HL-60 (cell line): Measurements from ENCODE around the gene ATG5.

Source experiments
- DNase-seq, 2 experiments: peaks; one replicate each; pipeline ENCODE4 v3.0.0-alpha.2; 2010 to 2020; ENCODE audit warnings: low read depth in 1 of 2, low spot score in 1 of 2
- H3K27ac ChIP-seq: fragments of 250-450 bp; sonication (Bioruptor Pico); replicated peaks from 2 replicates; pipeline ENCODE4 v1.5.1; 2020; ENCODE audit warnings: mild to moderate bottlenecking, moderate library complexity
- H3K27me3 ChIP-seq: fragments of 250-450 bp; sonication (Bioruptor Pico); 2 replicates; pipeline ENCODE4 v1.5.1; 2021; ENCODE audit warnings: mild to moderate bottlenecking, moderate library complexity; ENCODE audit not compliant: insufficient read depth, poor library complexity, severe bottlenecking
- H3K4me3 ChIP-seq: replicated peaks from 2 replicates; pipeline ENCODE4 v1.5.1; 2011; ENCODE audit warnings: mild to moderate bottlenecking, control low read depth, low read length; ENCODE audit not compliant: insufficient read depth
- CTCF ChIP-seq: IDR thresholded peaks from one replicate; pipeline ENCODE4 v1.5.1; 2011; ENCODE audit warnings: low read length, control low read depth, inconsistent platforms; ENCODE audit not compliant: insufficient read depth
- GABPA ChIP-seq: IDR thresholded peaks from 2 replicates; pipeline ENCODE4 v1.6.1; 2012; ENCODE audit warnings: low read depth
- POLR2AphosphoS5 ChIP-seq: IDR thresholded peaks from 2 replicates; pipeline ENCODE4 v1.6.1; 2012; ENCODE audit warnings: low read depth
- SPI1 ChIP-seq: IDR thresholded peaks from 2 replicates; pipeline ENCODE4 v1.6.1; 2012; ENCODE audit warnings: low read depth, mild to moderate bottlenecking, borderline replicate concordance
- TF ChIP-seq, protein P1 (sequence below): IDR thresholded peaks from 2 replicates; pipeline ENCODE4 v1.6.1; 2012; ENCODE audit warnings: low read depth; ENCODE audit not compliant: insufficient replicate concordance

ATG5 gene

DNA sequence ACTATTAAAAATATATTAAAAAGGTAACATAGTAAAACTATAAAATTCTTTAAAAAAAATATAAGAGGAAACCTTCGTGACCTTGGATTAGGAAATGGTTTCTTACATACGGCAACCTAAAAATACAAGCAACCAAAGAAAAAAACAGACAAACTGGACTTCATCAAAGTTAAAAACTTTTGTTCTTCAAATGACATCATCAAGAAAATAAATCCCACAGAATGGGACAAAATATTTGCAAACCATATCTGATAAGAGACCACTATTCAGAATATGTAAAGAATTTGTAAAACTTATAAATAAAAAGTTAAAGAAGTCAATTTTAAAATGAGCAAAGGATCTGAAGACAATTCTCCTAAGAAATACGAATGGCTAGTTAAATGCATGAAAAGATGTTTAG, 110.0 kb downstream of the ATG5 start:
- no peak for DNase-seq
- Histone ChIP-seq H3K27ac (no peak overlapping the region), H3K4me3 (no peak overlapping the region), H3K27me3 (no peaks in the 10 kb centered on the region)
- TF ChIP-seq CTCF (no peak), POLR2AphosphoS5 (no peak), GABPA (no peak)
- TF ChIP-seq, protein P1, sequence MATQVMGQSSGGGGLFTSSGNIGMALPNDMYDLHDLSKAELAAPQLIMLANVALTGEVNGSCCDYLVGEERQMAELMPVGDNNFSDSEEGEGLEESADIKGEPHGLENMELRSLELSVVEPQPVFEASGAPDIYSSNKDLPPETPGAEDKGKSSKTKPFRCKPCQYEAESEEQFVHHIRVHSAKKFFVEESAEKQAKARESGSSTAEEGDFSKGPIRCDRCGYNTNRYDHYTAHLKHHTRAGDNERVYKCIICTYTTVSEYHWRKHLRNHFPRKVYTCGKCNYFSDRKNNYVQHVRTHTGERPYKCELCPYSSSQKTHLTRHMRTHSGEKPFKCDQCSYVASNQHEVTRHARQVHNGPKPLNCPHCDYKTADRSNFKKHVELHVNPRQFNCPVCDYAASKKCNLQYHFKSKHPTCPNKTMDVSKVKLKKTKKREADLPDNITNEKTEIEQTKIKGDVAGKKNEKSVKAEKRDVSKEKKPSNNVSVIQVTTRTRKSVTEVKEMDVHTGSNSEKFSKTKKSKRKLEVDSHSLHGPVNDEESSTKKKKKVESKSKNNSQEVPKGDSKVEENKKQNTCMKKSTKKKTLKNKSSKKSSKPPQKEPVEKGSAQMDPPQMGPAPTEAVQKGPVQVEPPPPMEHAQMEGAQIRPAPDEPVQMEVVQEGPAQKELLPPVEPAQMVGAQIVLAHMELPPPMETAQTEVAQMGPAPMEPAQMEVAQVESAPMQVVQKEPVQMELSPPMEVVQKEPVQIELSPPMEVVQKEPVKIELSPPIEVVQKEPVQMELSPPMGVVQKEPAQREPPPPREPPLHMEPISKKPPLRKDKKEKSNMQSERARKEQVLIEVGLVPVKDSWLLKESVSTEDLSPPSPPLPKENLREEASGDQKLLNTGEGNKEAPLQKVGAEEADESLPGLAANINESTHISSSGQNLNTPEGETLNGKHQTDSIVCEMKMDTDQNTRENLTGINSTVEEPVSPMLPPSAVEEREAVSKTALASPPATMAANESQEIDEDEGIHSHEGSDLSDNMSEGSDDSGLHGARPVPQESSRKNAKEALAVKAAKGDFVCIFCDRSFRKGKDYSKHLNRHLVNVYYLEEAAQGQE = no peak

DNA sequence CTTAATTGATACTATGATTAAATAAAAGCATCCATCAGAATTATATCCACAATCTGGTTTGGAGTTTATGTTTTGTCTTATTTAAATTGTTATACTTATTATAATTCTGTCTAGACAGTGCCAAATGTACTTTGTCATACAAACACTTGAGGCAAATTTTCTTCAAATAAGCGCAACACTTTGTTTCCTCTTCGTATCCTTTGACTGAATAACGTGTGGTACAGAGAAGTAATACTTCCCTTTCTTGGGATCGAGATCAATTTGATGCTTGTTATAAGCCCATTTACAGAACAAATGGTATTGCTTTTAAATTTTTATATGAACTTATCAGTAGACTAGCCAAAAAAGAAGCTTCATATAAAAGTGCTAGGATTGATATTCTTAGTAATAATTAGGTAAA, 111.0 kb downstream of the ATG5 start:
- H3K27ac ChIP-seq = no peak overlapping the region
- TF ChIP-seq, protein P1 = no peak
- no peak for TF ChIP-seq GABPA
- TF ChIP-seq POLR2AphosphoS5 = no peak
- TF ChIP-seq SPI1 = no peak
- no peak for TF ChIP-seq CTCF
- DNase-seq = no peak

DNA sequence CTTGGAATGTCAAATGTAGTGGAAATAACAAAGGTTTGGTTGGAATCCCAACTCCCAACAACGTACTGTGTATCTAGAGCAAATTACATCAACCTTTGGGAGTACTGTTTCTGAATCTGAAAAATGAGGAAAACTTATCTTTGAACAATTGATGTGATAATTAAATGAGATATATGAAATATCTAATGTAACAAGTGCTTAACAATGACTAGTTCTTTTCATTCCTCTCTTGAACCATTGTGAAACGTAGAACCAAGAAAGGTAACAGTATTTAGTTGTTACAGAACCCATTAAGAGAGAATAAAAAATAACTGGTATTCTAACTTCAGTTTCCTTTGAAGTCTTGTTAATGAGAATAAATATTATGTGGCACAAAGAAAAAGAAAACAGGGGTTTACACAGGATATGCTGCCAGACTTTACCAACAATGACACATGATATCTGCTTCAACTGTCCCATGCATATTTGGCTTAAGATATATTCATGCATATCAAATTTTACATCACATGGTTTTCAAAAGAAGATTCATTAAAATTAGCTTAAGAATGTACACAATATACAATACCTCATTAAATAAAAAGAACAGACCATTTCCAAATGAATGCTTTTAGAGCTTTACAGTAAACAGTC, 111.8 kb downstream of the ATG5 start:
- no peak overlapping the region for H3K4me3 ChIP-seq
- no peak overlapping the region for H3K27ac ChIP-seq
- H3K27me3 ChIP-seq = no peaks in the 10 kb centered on the region
- TF ChIP-seq, protein P1 = no peak
- TF ChIP-seq GABPA = no peak
- no peak for TF ChIP-seq CTCF
- no peak for TF ChIP-seq POLR2AphosphoS5
- no peak for TF ChIP-seq SPI1
- no peak for DNase-seq

More for the DNA sequence above, 111.0 kb downstream of the ATG5 start:
- H3K27me3 ChIP-seq = no peaks in the 10 kb centered on the region
- no peak overlapping the region for H3K4me3 ChIP-seq
